22Rv1 (cell line): Measurements from ENCODE around the gene LRRFIP1.

Experiments
- CTCF ChIP-seq: fragments of 450-650 bp; IDR thresholded peaks from 2 replicates; pipeline ENCODE4 v1.5.1; 2017; ENCODE audit warnings: mild to moderate bottlenecking
- ZFX ChIP-seq: fragments of 450-650 bp; IDR thresholded peaks from 2 replicates; pipeline ENCODE4 v1.6.1; 2017; ENCODE audit warnings: antibody characterized with exemption, borderline replicate concordance

- no peak for TF ChIP-seq CTCF
- no peak for TF ChIP-seq ZFX
These were observed 3.8 kb downstream of the LRRFIP1 start for GRCh38 chr2:237631007-237631785.
